Karpas-422 (cell line): Measurements from ENCODE around the gene ENAH. TPM values are rescaled to one million over a fixed set of nuclear protein-coding genes. Genes with fewer than 3 reads are reported as not detected.

Experiments used
- DNase-seq: peaks from one replicate; pipeline ENCODE4 v3.0.0-alpha.2; 2015
- H2AFZ ChIP-seq: fragments of 200-600 bp; sonication (generic); 2 replicates; pipeline ENCODE4 v1.6.1; 2014; ENCODE audit warnings: antibody characterized with exemption, low read length, mixed read lengths
- H3K27ac ChIP-seq: fragments of 200-600 bp; sonication (generic); 2 replicates; pipeline ENCODE4 v1.5.1; 2014; ENCODE audit warnings: mild to moderate bottlenecking, low read length, moderate library complexity
- H3K27me3 ChIP-seq: fragments of 200-600 bp; sonication (generic); 2 replicates; pipeline ENCODE4 v1.6.1; 2014; ENCODE audit warnings: low read length, mixed read lengths
- H3K36me3 ChIP-seq: fragments of 200-600 bp; sonication (generic); 2 replicates; pipeline ENCODE4 v1.6.1; 2014; ENCODE audit warnings: low read length, mixed read lengths; ENCODE audit not compliant: insufficient read depth
- H3K4me1 ChIP-seq: fragments of 200-600 bp; sonication (generic); 2 replicates; pipeline ENCODE4 v1.6.1; 2014; ENCODE audit warnings: mild to moderate bottlenecking, low read length, mixed read lengths
- H3K4me2 ChIP-seq: fragments of 200-600 bp; sonication (generic); 2 replicates; pipeline ENCODE4 v1.6.1; 2014; ENCODE audit warnings: low read length, low read depth, mild to moderate bottlenecking; ENCODE audit not compliant: poor library complexity, severe bottlenecking
- H3K4me3 ChIP-seq: fragments of 200-600 bp; sonication (generic); 2 replicates; pipeline ENCODE4 v1.5.1; 2014; ENCODE audit warnings: mild to moderate bottlenecking, antibody characterized with exemption, low read length, mixed read lengths
- H3K79me2 ChIP-seq: fragments of 200-600 bp; sonication (generic); 2 replicates; pipeline ENCODE4 v1.6.1; 2014; ENCODE audit warnings: mild to moderate bottlenecking, low read length, mixed read lengths
- H3K9ac ChIP-seq: fragments of 200-600 bp; sonication (generic); 2 replicates; pipeline ENCODE4 v1.6.0; 2014; ENCODE audit warnings: low read length
- H3K9me2 ChIP-seq: fragments of 200-600 bp; sonication (generic), shearing (Covaris generic); replicated peaks from 2 replicates; pipeline ENCODE4 v1.6.0; 2014; ENCODE audit warnings: mild to moderate bottlenecking, low read length, moderate library complexity; ENCODE audit not compliant: insufficient read depth
- H3K9me3 ChIP-seq: fragments of 300-700, 200-600 bp; sonication (generic); 2 replicates; pipeline ENCODE4 v1.6.1; 2014; ENCODE audit warnings: low read length, mixed read lengths
- H4K20me1 ChIP-seq: fragments of 200-600 bp; sonication (generic); 2 replicates; pipeline ENCODE4 v1.6.1; 2014; ENCODE audit warnings: mild to moderate bottlenecking, antibody characterized with exemption, low read length, low read depth; ENCODE audit not compliant: insufficient read depth
- total RNA-seq: library from RNA; depleted of rRNA; stranded (reverse); fragments of >200 nt; shearing (Covaris generic); gene quantifications from 2 replicates; pipeline ENCODE4 v1.2.3, GENCODE V29; 2014; ENCODE audit warnings: low replicate concordance

The ENAH gene
- total RNA-seq, 1 experiment from 2014 or later: not detected

- no peak for DNase-seq
- Histone ChIP-seq H2AFZ (no peak overlapping the region), H3K36me3 (no peaks in the 10 kb centered on the region), H3K9ac (no peak overlapping the region), H3K4me1 (no peaks in the 10 kb centered on the region), H3K27ac (no peak overlapping the region), H3K27me3 (no peaks in the 10 kb centered on the region), H3K79me2 (no peaks in the 10 kb centered on the region), H3K4me2 (no peak overlapping the region), H3K9me3 (no peaks in the 10 kb centered on the region), H3K4me3 (no peak overlapping the region), H3K9me2 (no peaks in the 10 kb centered on the region), H4K20me1 (no peaks in the 10 kb centered on the region)
Observed at GRCh38 chr1:225613006-225613405, 39.9 kb downstream of the ENAH start.

- no peaks in the 10 kb centered on the region for H3K79me2 ChIP-seq
- no peak overlapping the region for H3K4me2 ChIP-seq
Observed at GRCh38 chr1:225612287-225612686, 40.6 kb downstream of the ENAH start.

GRCh38 chr1:225611537-225612223, 41.2 kb downstream of the ENAH start:
- H3K79me2 ChIP-seq: no peaks in the 10 kb centered on the region
- H3K27ac ChIP-seq: no peak overlapping the region
- no peak overlapping the region for H3K4me3 ChIP-seq
- no peaks in the 10 kb centered on the region for H3K27me3 ChIP-seq
- no peak overlapping the region for H3K4me2 ChIP-seq
- no peaks in the 10 kb centered on the region for H3K9me3 ChIP-seq
- H3K9ac ChIP-seq: no peak overlapping the region
- no peaks in the 10 kb centered on the region for H3K9me2 ChIP-seq
- H4K20me1 ChIP-seq: no peaks in the 10 kb centered on the region
- DNase-seq: no peak
- H2AFZ ChIP-seq: no peak overlapping the region
- H3K36me3 ChIP-seq: no peaks in the 10 kb centered on the region
- no peaks in the 10 kb centered on the region for H3K4me1 ChIP-seq

More at GRCh38 chr1:225612287-225612686, 40.6 kb downstream of the ENAH start:
- Histone ChIP-seq H3K9me3 (no peaks in the 10 kb centered on the region), H3K27ac (no peak overlapping the region), H3K4me1 (no peaks in the 10 kb centered on the region), H3K36me3 (no peaks in the 10 kb centered on the region), H3K27me3 (no peaks in the 10 kb centered on the region), H3K9me2 (no peaks in the 10 kb centered on the region), H2AFZ (no peak overlapping the region), H3K9ac (no peak overlapping the region), H3K4me3 (no peak overlapping the region), H4K20me1 (no peaks in the 10 kb centered on the region)
- DNase-seq: no peak

GRCh38 chr1:225610539-225610938, 42.4 kb downstream of the ENAH start:
- Histone ChIP-seq H4K20me1 (no peaks in the 10 kb centered on the region), H3K9me2 (no peaks in the 10 kb centered on the region), H3K4me3 (no peak overlapping the region), H3K9ac (no peak overlapping the region), H3K27me3 (no peaks in the 10 kb centered on the region), H2AFZ (no peak overlapping the region), H3K4me1 (no peaks in the 10 kb centered on the region), H3K36me3 (no peaks in the 10 kb centered on the region), H3K27ac (no peak overlapping the region), H3K79me2 (no peaks in the 10 kb centered on the region), H3K9me3 (no peaks in the 10 kb centered on the region), H3K4me2 (no peak overlapping the region)
- no peak for DNase-seq

- no peaks in the 10 kb centered on the region for H3K9me3 ChIP-seq
- no peaks in the 10 kb centered on the region for H3K79me2 ChIP-seq
- H3K36me3 ChIP-seq: no peaks in the 10 kb centered on the region
- no peak overlapping the region for H3K4me3 ChIP-seq
- no peak for DNase-seq
- no peak overlapping the region for H3K9ac ChIP-seq
- no peaks in the 10 kb centered on the region for H4K20me1 ChIP-seq
- no peak overlapping the region for H3K4me2 ChIP-seq
- H3K27me3 ChIP-seq: no peaks in the 10 kb centered on the region
- H3K27ac ChIP-seq: no peak overlapping the region
- H3K9me2 ChIP-seq: no peaks in the 10 kb centered on the region
- no peaks in the 10 kb centered on the region for H3K4me1 ChIP-seq
- no peak overlapping the region for H2AFZ ChIP-seq
Observed at GRCh38 chr1:225608014-225608796, 44.7 kb downstream of the ENAH start.

- H3K9me2 ChIP-seq: no peaks in the 10 kb centered on the region
- no peak for DNase-seq
- no peak overlapping the region for H3K4me2 ChIP-seq
- H4K20me1 ChIP-seq: no peaks in the 10 kb centered on the region
- no peaks in the 10 kb centered on the region for H3K27me3 ChIP-seq
- no peak overlapping the region for H3K4me3 ChIP-seq
- no peaks in the 10 kb centered on the region for H3K79me2 ChIP-seq
- no peak overlapping the region for H3K9ac ChIP-seq
- H2AFZ ChIP-seq: no peak overlapping the region
- no peak overlapping the region for H3K27ac ChIP-seq
- H3K4me1 ChIP-seq: no peaks in the 10 kb centered on the region
- H3K36me3 ChIP-seq: no peaks in the 10 kb centered on the region
- no peaks in the 10 kb centered on the region for H3K9me3 ChIP-seq
Observed at GRCh38 chr1:225607355-225607754, 45.6 kb downstream of the ENAH start.

- no peaks in the 10 kb centered on the region for H4K20me1 ChIP-seq
- no peak overlapping the region for H3K4me3 ChIP-seq
- H3K9me2 ChIP-seq: no peaks in the 10 kb centered on the region
- no peaks in the 10 kb centered on the region for H3K27me3 ChIP-seq
- H3K27ac ChIP-seq: no peak overlapping the region
- DNase-seq: no peak
- H3K9me3 ChIP-seq: no peaks in the 10 kb centered on the region
- H3K79me2 ChIP-seq: no peaks in the 10 kb centered on the region
- H3K4me2 ChIP-seq: no peak overlapping the region
- H3K9ac ChIP-seq: no peak overlapping the region
- no peaks in the 10 kb centered on the region for H3K36me3 ChIP-seq
- no peaks in the 10 kb centered on the region for H3K4me1 ChIP-seq
- H2AFZ ChIP-seq: no peak overlapping the region
Observed at GRCh38 chr1:225603538-225604354, 49.2 kb downstream of the ENAH start.

- no peaks in the 10 kb centered on the region for H3K9me3 ChIP-seq
- no peaks in the 10 kb centered on the region for H4K20me1 ChIP-seq
- DNase-seq: no peak
- H2AFZ ChIP-seq: no peak overlapping the region
- H3K4me3 ChIP-seq: no peak overlapping the region
- H3K4me1 ChIP-seq: no peaks in the 10 kb centered on the region
- H3K27me3 ChIP-seq: no peaks in the 10 kb centered on the region
- H3K9me2 ChIP-seq: no peaks in the 10 kb centered on the region
- no peaks in the 10 kb centered on the region for H3K79me2 ChIP-seq
- no peaks in the 10 kb centered on the region for H3K36me3 ChIP-seq
- H3K4me2 ChIP-seq: no peak overlapping the region
- no peak overlapping the region for H3K27ac ChIP-seq
- H3K9ac ChIP-seq: no peak overlapping the region
Observed at GRCh38 chr1:225602590-225603206, 50.2 kb downstream of the ENAH start.
